Kidney epithelial cell (primary cell): ENCODE data around the gene OOSP4A. TPM values are rescaled to one million over a fixed set of nuclear protein-coding genes. Genes with fewer than 3 reads are reported as not detected.

ENCODE experiments used
- DNase-seq: peaks from one replicate; pipeline ENCODE4 v3.0.0-alpha.2; 2010; ENCODE audit warnings: low read depth
- H3K27me3 ChIP-seq: 2 replicates; pipeline ENCODE4 v1.6.0; 2011; ENCODE audit warnings: low read length; ENCODE audit not compliant: control insufficient read depth, insufficient read depth
- H3K36me3 ChIP-seq: 2 replicates; pipeline ENCODE4 v1.5.1; 2011; ENCODE audit warnings: low read length; ENCODE audit not compliant: control insufficient read depth, insufficient read depth
- H3K4me3 ChIP-seq: 2 replicates; pipeline ENCODE4 v1.5.1; 2011; ENCODE audit warnings: low read depth, mild to moderate bottlenecking, control low read depth, low read length
- CTCF ChIP-seq: IDR thresholded peaks from 2 replicates; pipeline ENCODE4 v1.5.1; 2011; ENCODE audit warnings: mild to moderate bottlenecking, moderate library complexity, low read length, control low read depth, inconsistent platforms; ENCODE audit not compliant: insufficient read depth, poor library complexity, severe bottlenecking
- total RNA-seq: library from RNA; depleted of rRNA; stranded (reverse); fragments of >200 nt; gene quantifications from 2 replicates; pipeline ENCODE4 v1.2.3, GENCODE V29; 2015

Gene OOSP4A
- total RNA-seq, 1 donor from 2014 or later: not detected

- no peak for DNase-seq
- Histone ChIP-seq H3K27me3 (no peaks in the 10 kb centered on the region), H3K36me3 (no peaks in the 10 kb centered on the region), H3K4me3 (no peak overlapping the region)
- TF ChIP-seq CTCF: no peak
Observed at GRCh38 chr11:59983212-59983611, 19.4 kb downstream of the OOSP4A start.

- Histone ChIP-seq H3K36me3 (no peaks in the 10 kb centered on the region), H3K27me3 (no peaks in the 10 kb centered on the region), H3K4me3 (no peak overlapping the region)
- no peak for DNase-seq
- no peak for TF ChIP-seq CTCF
Observed at GRCh38 chr11:59984368-59984767, 20.5 kb downstream of the OOSP4A start.

- no peaks in the 10 kb centered on the region for H3K36me3 ChIP-seq
- DNase-seq: no peak
- no peaks in the 10 kb centered on the region for H3K27me3 ChIP-seq
- TF ChIP-seq CTCF: no peak
- H3K4me3 ChIP-seq: no peak overlapping the region
Observed at GRCh38 chr11:59990421-59990820, 26.6 kb downstream of the OOSP4A start.

GRCh38 chr11:59992425-59992824 lies 28.6 kb downstream of the OOSP4A start:
- TF ChIP-seq CTCF: no peak
- Histone ChIP-seq H3K4me3 (no peak overlapping the region), H3K36me3 (no peaks in the 10 kb centered on the region), H3K27me3 (no peaks in the 10 kb centered on the region)
- DNase-seq: no peak

- Histone ChIP-seq H3K4me3 (no peak overlapping the region), H3K36me3 (no peaks in the 10 kb centered on the region), H3K27me3 (no peaks in the 10 kb centered on the region)
- TF ChIP-seq CTCF: no peak
- DNase-seq: no peak
Observed at GRCh38 chr11:59997800-59998199, 34.0 kb downstream of the OOSP4A start.

- no peak for TF ChIP-seq CTCF
- no peaks in the 10 kb centered on the region for H3K36me3 ChIP-seq
- H3K27me3 ChIP-seq: no peaks in the 10 kb centered on the region
- H3K4me3 ChIP-seq: no peak overlapping the region
- DNase-seq: no peak
Observed at GRCh38 chr11:59999691-60000090, 35.9 kb downstream of the OOSP4A start.
